SK-N-SH (cell line): ENCODE results near the gene RAMP1. TPM values are rescaled to one million over a fixed set of nuclear protein-coding genes. Genes with fewer than 3 reads are reported as not detected.

ENCODE experiments used
- CTCF ChIA-PET: fragments of 300-600, 350-600 bp; formaldehyde crosslinking; extraction: SDS; loops from one replicate; lab custom pipeline; 2021; lab: Yijun Ruan, JAX
- POLR2A ChIA-PET: fragments of 350-600 bp; sonication (Branson Sonifier 250); formaldehyde crosslinking; extraction: SDS; loops from one replicate; lab custom pipeline; 2020; ENCODE audit warnings: antibody characterized with exemption, inconsistent platforms; lab: Yijun Ruan, JAX
- DNase-seq: peaks from one replicate; pipeline ENCODE4 v3.0.0; 2012
- H2AFZ ChIP-seq: fragments of 200-600 bp; sonication (generic); 2 replicates; pipeline ENCODE4 v1.8.1; 2016; ENCODE audit warnings: antibody characterized with exemption, mild to moderate bottlenecking, low read depth
- H3F3A ChIP-seq: fragments of 200-600 bp; sonication (generic); replicated peaks from 2 replicates; pipeline ENCODE3; 2016; ENCODE audit warnings: antibody characterized with exemption, mild to moderate bottlenecking; ENCODE audit not compliant: insufficient read depth
- H3K27ac ChIP-seq, 2 experiments: fragments of 200-500 bp in 1 of 2; fragments of 200-600 bp in 1 of 2; sonication (Bioruptor generic) in 1 of 2; sonication (generic), shearing (Covaris generic) in 1 of 2; 2 replicates each; pipeline versions ENCODE4 v1.5.1 to v1.6.1; 2014 to 2016; ENCODE audit warnings: low read depth in 2 of 2, inconsistent platforms in 1 of 2, low read length in 1 of 2, mild to moderate bottlenecking in 1 of 2, mixed read lengths in 1 of 2
- H3K27me3 ChIP-seq: fragments of 200-600 bp; sonication (generic), shearing (Covaris generic); 2 replicates; pipeline ENCODE4 v1.6.1; 2016; ENCODE audit warnings: mixed run types; ENCODE audit not compliant: insufficient read depth
- H3K36me3 ChIP-seq, 2 experiments: fragments of 200-500 bp in 1 of 2; fragments of 200-600 bp in 1 of 2; sonication (Bioruptor generic) in 1 of 2; sonication (generic) in 1 of 2; replicated peaks in 1 of 2; 2 replicates each; pipeline versions ENCODE3 to v1.5.1; 2014 to 2016; ENCODE audit warnings: low read length in 1 of 2, mild to moderate bottlenecking in 1 of 2; ENCODE audit not compliant: insufficient read depth in 2 of 2, control insufficient read depth in 1 of 2
- H3K4me1 ChIP-seq, 2 experiments: fragments of 200-500 bp in 1 of 2; fragments of 200-600 bp in 1 of 2; sonication (Bioruptor generic) in 1 of 2; sonication (generic), shearing (Covaris generic) in 1 of 2; 2 replicates each; pipeline versions ENCODE4 v1.5.1 to v1.6.1; 2014 to 2016; ENCODE audit warnings: low read depth in 1 of 2, low read length in 1 of 2, mixed run types in 1 of 2; ENCODE audit not compliant: insufficient read depth in 2 of 2, control insufficient read depth in 1 of 2
- H3K4me2 ChIP-seq: fragments of 200-600 bp; sonication (generic), shearing (Covaris generic); 2 replicates; pipeline ENCODE4 v1.6.1; 2017; ENCODE audit warnings: mixed run types
- H3K4me3 ChIP-seq, 2 experiments: fragments of 200-500 bp in 1 of 2; fragments of 200-600 bp in 1 of 2; sonication (Bioruptor generic) in 1 of 2; sonication (generic), shearing (Covaris generic) in 1 of 2; 2 replicates each; pipeline versions ENCODE4 v1.5.1 to v1.8.1; 2014 to 2016; ENCODE audit warnings: low read depth in 2 of 2, inconsistent platforms in 1 of 2, low read length in 1 of 2, mild to moderate bottlenecking in 1 of 2, mixed read lengths in 1 of 2, moderate library complexity in 1 of 2
- H3K79me2 ChIP-seq: fragments of 200-600 bp; sonication (generic); 2 replicates; pipeline ENCODE4 v1.8.1; 2017; ENCODE audit warnings: mild to moderate bottlenecking; ENCODE audit not compliant: insufficient read depth
- H3K9ac ChIP-seq: fragments of 200-600 bp; sonication (generic); 2 replicates; pipeline ENCODE4 v1.6.1; 2017; ENCODE audit warnings: mixed run types
- H3K9me2 ChIP-seq: fragments of 200-600 bp; sonication (generic); 2 replicates; pipeline ENCODE4 v1.6.1; 2017; ENCODE audit warnings: mixed run types
- H3K9me3 ChIP-seq: fragments of 200-600 bp; sonication (generic); 2 replicates; pipeline ENCODE4 v1.6.1; 2017; ENCODE audit warnings: mixed run types, mild to moderate bottlenecking, moderate library complexity
- H4K20me1 ChIP-seq: fragments of 200-600 bp; sonication (generic); 2 replicates; pipeline ENCODE4 v1.6.1; 2017; ENCODE audit warnings: mild to moderate bottlenecking, mixed run types; ENCODE audit not compliant: insufficient read depth
- CHD2 ChIP-seq: fragments of 150-350 bp; IDR thresholded peaks from 2 replicates; pipeline ENCODE4 v1.6.1; 2018; ENCODE audit warnings: low read length; ENCODE audit not compliant: partially characterized antibody
- ELF1 ChIP-seq: IDR thresholded peaks from 2 replicates; pipeline ENCODE4 v1.4.0; 2012
- MEF2A ChIP-seq: IDR thresholded peaks from 2 replicates; pipeline ENCODE4 v1.4.0; 2012; ENCODE audit warnings: low read depth, borderline replicate concordance
- POLR2AphosphoS5 ChIP-seq: IDR thresholded peaks from 2 replicates; pipeline ENCODE4 v1.6.1; 2012; ENCODE audit warnings: low read depth, low read length
- RCOR1 ChIP-seq: fragments of 150-350 bp; IDR thresholded peaks from 2 replicates; pipeline ENCODE4 v1.6.1; 2017; ENCODE audit warnings: antibody characterized with exemption, low read length
- RFX5 ChIP-seq: IDR thresholded peaks from 2 replicates; pipeline ENCODE4 v1.6.1; 2012; ENCODE audit warnings: mild to moderate bottlenecking, improper control_type of control experiment, low read length
- RXRA ChIP-seq: IDR thresholded peaks from 2 replicates; pipeline ENCODE4 v1.4.0; 2012; ENCODE audit warnings: low read depth, mild to moderate bottlenecking, borderline replicate concordance
- TAF1 ChIP-seq: IDR thresholded peaks from 2 replicates; pipeline ENCODE4 v1.6.1; 2012; ENCODE audit warnings: low read depth, mild to moderate bottlenecking, low read length, moderate library complexity, borderline replicate concordance
- TCF12 ChIP-seq: IDR thresholded peaks from 2 replicates; pipeline ENCODE4 v1.4.0; 2012
- TEAD4 ChIP-seq: IDR thresholded peaks from 2 replicates; pipeline ENCODE4 v1.4.0; 2012; ENCODE audit warnings: mild to moderate bottlenecking, borderline replicate concordance; ENCODE audit not compliant: insufficient read depth
- YY1 ChIP-seq: IDR thresholded peaks from 2 replicates; pipeline ENCODE4 v1.4.0; 2012; ENCODE audit warnings: low read depth, mild to moderate bottlenecking
- WGBS: methylation state at CpG from one replicate; pipeline ENCODE4 v1.1.6; 2017; ENCODE audit warnings: low lambda C conversion rate; 5-methylcytosine and 5-hydroxymethylcytosine counted together
- polyA plus RNA-seq, 3 experiments: library from polyadenylated mRNA; depleted of rRNA; stranded (reverse); fragments of >200 nt; gene quantifications; 2 replicates each; pipeline ENCODE4 v1.2.3, GENCODE V29; 2012
- TF ChIP-seq, protein P1 (sequence below): IDR thresholded peaks from 2 replicates; pipeline ENCODE4; 2012
- TF ChIP-seq, protein P2 (sequence below): IDR thresholded peaks from 2 replicates; pipeline ENCODE4 v1.4.0; 2012; ENCODE audit warnings: low read depth, borderline replicate concordance
- TF ChIP-seq, protein P3 (sequence below): IDR thresholded peaks from 2 replicates; pipeline ENCODE4 v1.4.0; 2012; ENCODE audit warnings: low read depth, borderline replicate concordance

Gene RAMP1
- polyA plus RNA-seq, 1 of the 3 experiments (the other 2 are of a cell fraction): 27.9 TPM

DNA sequence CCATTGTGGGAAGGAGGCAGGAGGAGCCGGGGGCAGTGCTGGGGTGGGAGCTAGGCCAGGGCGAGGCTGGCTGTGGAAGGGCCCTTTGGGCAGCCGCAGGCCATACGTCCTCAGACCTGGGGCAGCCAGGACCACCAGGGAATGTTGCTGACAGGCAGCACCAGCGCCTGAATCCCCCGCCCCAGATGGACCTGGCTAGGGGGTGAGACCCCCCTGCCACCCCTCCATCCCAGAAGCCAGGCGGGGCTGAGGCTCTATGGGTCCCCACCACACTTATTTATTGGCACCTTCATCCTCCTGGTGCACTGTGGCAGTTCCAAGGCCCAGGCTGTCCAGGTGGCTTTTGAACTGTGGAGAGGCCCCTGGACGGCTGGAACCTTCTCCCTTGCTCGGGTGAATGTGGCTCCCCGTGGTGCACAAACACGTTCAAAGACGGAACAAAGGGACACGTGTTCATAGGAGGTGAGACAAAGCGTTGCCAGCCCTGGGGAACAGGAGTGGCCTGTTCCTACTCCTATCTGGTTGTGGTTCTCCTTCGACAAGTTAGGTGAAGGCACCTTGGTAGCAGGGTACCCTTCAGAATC lies 35.1 kb downstream of the RAMP1 start:
- Histone ChIP-seq H3K79me2 (no peaks in the 10 kb centered on the region), H3K9me3 (no peaks in the 10 kb centered on the region), H3K27me3 (no peaks in the 10 kb centered on the region), H3K4me2 (no peak overlapping the region), H3K27ac (peak overlapping the region in 1 of 2 experiments; percentile 89; a peak in 1 of 4 replicates), H3K4me3 (no peak overlapping the region), H4K20me1 (no peaks in the 10 kb centered on the region), H3K9ac (no peak overlapping the region), H3K9me2 (no peaks in the 10 kb centered on the region), H3K36me3 (no peaks in the 10 kb centered on the region), H3K4me1 (peaks cover 7 to 52% of the 10 kb centered on the region in 2 experiments; a peak in 3 of 4 replicates)
- ChIA-PET CTCF (no interaction called here), POLR2A (interaction anchor here (1.9 kb wide), 1 partner anchor 10 kb away, joined by 7 read pairs; no protein-coding TSS in a partner anchor)
- 94% methylated on average over 11 of the region's 15 CpGs for WGBS
- TF ChIP-seq, protein P1, sequence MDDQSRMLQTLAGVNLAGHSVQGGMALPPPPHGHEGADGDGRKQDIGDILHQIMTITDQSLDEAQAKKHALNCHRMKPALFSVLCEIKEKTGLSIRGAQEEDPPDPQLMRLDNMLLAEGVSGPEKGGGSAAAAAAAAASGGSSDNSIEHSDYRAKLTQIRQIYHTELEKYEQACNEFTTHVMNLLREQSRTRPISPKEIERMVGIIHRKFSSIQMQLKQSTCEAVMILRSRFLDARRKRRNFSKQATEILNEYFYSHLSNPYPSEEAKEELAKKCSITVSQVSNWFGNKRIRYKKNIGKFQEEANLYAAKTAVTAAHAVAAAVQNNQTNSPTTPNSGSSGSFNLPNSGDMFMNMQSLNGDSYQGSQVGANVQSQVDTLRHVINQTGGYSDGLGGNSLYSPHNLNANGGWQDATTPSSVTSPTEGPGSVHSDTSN: no peak
- TF ChIP-seq ELF1: no peak
- TF ChIP-seq POLR2AphosphoS5: no peak
- no peak for TF ChIP-seq TAF1
- TF ChIP-seq TCF12: no peak
- TF ChIP-seq, protein P2, sequence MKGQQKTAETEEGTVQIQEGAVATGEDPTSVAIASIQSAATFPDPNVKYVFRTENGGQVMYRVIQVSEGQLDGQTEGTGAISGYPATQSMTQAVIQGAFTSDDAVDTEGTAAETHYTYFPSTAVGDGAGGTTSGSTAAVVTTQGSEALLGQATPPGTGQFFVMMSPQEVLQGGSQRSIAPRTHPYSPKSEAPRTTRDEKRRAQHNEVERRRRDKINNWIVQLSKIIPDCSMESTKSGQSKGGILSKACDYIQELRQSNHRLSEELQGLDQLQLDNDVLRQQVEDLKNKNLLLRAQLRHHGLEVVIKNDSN: no peak
- TF ChIP-seq TEAD4: no peak
- TF ChIP-seq MEF2A: no peak
- no peak for TF ChIP-seq YY1
- TF ChIP-seq RFX5: no peak
- TF ChIP-seq RCOR1: no peak
- TF ChIP-seq, protein P3, sequence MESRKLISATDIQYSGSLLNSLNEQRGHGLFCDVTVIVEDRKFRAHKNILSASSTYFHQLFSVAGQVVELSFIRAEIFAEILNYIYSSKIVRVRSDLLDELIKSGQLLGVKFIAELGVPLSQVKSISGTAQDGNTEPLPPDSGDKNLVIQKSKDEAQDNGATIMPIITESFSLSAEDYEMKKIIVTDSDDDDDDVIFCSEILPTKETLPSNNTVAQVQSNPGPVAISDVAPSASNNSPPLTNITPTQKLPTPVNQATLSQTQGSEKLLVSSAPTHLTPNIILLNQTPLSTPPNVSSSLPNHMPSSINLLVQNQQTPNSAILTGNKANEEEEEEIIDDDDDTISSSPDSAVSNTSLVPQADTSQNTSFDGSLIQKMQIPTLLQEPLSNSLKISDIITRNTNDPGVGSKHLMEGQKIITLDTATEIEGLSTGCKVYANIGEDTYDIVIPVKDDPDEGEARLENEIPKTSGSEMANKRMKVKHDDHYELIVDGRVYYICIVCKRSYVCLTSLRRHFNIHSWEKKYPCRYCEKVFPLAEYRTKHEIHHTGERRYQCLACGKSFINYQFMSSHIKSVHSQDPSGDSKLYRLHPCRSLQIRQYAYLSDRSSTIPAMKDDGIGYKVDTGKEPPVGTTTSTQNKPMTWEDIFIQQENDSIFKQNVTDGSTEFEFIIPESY: no peak
- TF ChIP-seq RXRA: no peak
- TF ChIP-seq CHD2: no peak
- TF ChIP-seq, all 33 proteins: peak for 0
- H2AFZ ChIP-seq: no peak overlapping the region
- no peaks in the 10 kb centered on the region for H3F3A ChIP-seq
- no peak for DNase-seq
